Measurements from ENCODE around the gene L1TD1. TPM values are rescaled to one million over a fixed set of nuclear protein-coding genes. Genes with fewer than 3 reads are reported as not detected.
"Not testable (repeated sequence)": the region's sequence is repeated elsewhere in the genome, so short reads cannot be mapped to it uniquely, and the experiment has no call there.

The L1TD1 gene
- total and polyA plus RNA-seq, 2 of the 13 experiments (the other 11 are each of a cell fraction or from before 2014, with no cell fraction given), result not detected

DNA sequence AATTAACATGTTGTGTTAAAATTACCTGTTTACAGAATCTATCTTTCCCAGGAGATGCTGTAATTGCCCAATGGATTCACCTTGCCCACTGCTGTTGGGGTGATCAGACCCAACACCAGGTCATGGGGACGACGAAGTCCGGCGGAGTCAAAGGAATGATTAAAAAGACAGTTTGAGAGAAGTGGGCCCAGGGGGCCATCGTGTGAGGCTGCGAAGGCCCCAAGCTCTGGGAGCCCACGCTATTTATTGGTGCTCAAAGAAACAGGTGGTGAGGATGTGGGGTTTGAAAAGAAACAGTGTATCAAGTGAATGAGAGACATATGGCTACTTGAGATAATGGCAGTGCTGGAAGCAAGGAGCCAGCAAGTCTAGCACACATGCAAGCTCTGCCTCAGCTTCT is 16.3 kb upstream of the L1TD1 start:
- no TSS peak for BruUV-seq (replicated peaks)
- H2AFZ ChIP-seq (ENCODE audit: low read length), result no peak overlapping the region
- FAIRE-seq, result no peak
- in situ Hi-C loops (cut with HindIII; ENCODE audit: extremely low pct_ligation_motif_present, low pct_unique_long_range_greater_than_20kb), result loop anchor here (5.0 kb wide), 1 partner anchor 229 kb away; no protein-coding TSS in a partner anchor
- no peak for ATAC-seq
- H3K36me3 ChIP-seq (replicated peaks in 1 of 2; ENCODE audit: control insufficient read depth in 1 of 2, insufficient read depth in 2 of 2, low read length in 2 of 2), result no peaks in the 10 kb centered on the region
- POLR2A ChIA-PET, result no interaction called here
- no peak overlapping the region for H3K4me3 ChIP-seq (replicated peaks in 1 of 3; ENCODE audit: insufficient read depth in 1 of 3, low read depth in 2 of 3, low read length in 3 of 3)
- CTCF ChIA-PET (ENCODE audit: low intra/inter-chr PET ratio, low total read pairs), result no interaction called here
- intact Hi-C loops (cut with micrococcal nuclease; ENCODE audit: unreplicated experiment), result loop anchor here (5.0 kb wide), 1 partner anchor 64 kb away; no protein-coding TSS in a partner anchor
- H3K4me1 ChIP-seq (ENCODE audit: insufficient read depth, low read length), result no peaks in the 10 kb centered on the region
- no peak overlapping the region for H3K9ac ChIP-seq (ENCODE audit: insufficient read depth, low read depth, low read length)
- no peak for TF ChIP-seq SALL1 (CRISPR knock-in tag; IDR thresholded peaks at IDR 0.05)
- TF ChIP-seq ZNF616 (CRISPR knock-in tag; IDR thresholded peaks at IDR 0.05; ENCODE audit: low read depth), result no peak
- WGBS (ENCODE audit: low lambda C conversion rate), result 74% methylated on average over 7 of the region's 7 CpGs
- no peak overlapping the region for H3K27ac ChIP-seq (ENCODE audit: extremely low read length, insufficient read depth, low read length)
- no peaks in the 10 kb centered on the region for H3K79me2 ChIP-seq (ENCODE audit: insufficient read depth, low read length)
- no peaks in the 10 kb centered on the region for H4K20me1 ChIP-seq (ENCODE audit: insufficient read depth, low read length)
- no peaks in the 10 kb centered on the region for H3K9me3 ChIP-seq (ENCODE audit: low read length)
- peaks cover 0 to 3% of the 10 kb centered on the region in 2 experiments; a peak in 1 of 5 replicates for H3K27me3 ChIP-seq (ENCODE audit: control insufficient read depth in 1 of 2, insufficient read depth in 2 of 2, low read length in 2 of 2)
- no peak overlapping the region for H3K4me2 ChIP-seq (ENCODE audit: low read depth, low read length)
- DNase-seq (ENCODE audit: low spot score), result no peak

DNA sequence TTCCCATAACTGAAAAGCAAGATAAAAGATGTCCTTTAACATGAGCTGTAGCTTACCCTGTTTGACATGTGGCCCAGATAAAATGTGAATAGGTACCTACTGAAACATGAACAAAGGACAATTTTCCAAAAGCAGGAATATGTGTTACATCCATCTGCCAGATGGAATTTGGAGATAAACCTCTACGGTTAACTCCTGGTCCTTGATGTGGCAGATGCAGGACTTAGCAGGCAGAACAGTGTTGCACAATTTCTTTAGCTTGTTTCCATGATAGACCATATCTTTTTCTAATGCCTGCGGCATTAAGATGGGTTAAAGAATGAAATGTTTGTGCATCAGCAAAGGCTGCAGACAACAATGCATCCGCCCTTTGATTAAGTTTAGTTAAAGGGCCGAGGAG is 14.6 kb upstream of the L1TD1 start:
- WGBS (ENCODE audit: low lambda C conversion rate), result 46% methylated on average over 4 of the region's 4 CpGs
- H2AFZ ChIP-seq (ENCODE audit: low read length); H3K4me2 ChIP-seq (ENCODE audit: low read depth, low read length); H3K79me2 ChIP-seq (ENCODE audit: insufficient read depth, low read length); ATAC-seq; FAIRE-seq; H3K9me3 ChIP-seq (ENCODE audit: low read length); DNase-seq (ENCODE audit: low spot score); in situ Hi-C loops (cut with HindIII; ENCODE audit: extremely low pct_ligation_motif_present, low pct_unique_long_range_greater_than_20kb); CTCF ChIA-PET (ENCODE audit: low intra/inter-chr PET ratio, low total read pairs); POLR2A ChIA-PET; H3K27ac ChIP-seq (ENCODE audit: extremely low read length, insufficient read depth, low read length); intact Hi-C loops (cut with micrococcal nuclease; ENCODE audit: unreplicated experiment); H3K36me3 ChIP-seq (replicated peaks in 1 of 2; ENCODE audit: control insufficient read depth in 1 of 2, insufficient read depth in 2 of 2, low read length in 2 of 2); H4K20me1 ChIP-seq (ENCODE audit: insufficient read depth, low read length); BruUV-seq (replicated peaks); H3K4me3 ChIP-seq (replicated peaks in 1 of 3; ENCODE audit: insufficient read depth in 1 of 3, low read depth in 2 of 3, low read length in 3 of 3); H3K9ac ChIP-seq (ENCODE audit: insufficient read depth, low read depth, low read length); H3K27me3 ChIP-seq (ENCODE audit: control insufficient read depth in 1 of 2, insufficient read depth in 2 of 2, low read length in 2 of 2); H3K4me1 ChIP-seq (ENCODE audit: insufficient read depth, low read length): not testable (repeated sequence)

DNA sequence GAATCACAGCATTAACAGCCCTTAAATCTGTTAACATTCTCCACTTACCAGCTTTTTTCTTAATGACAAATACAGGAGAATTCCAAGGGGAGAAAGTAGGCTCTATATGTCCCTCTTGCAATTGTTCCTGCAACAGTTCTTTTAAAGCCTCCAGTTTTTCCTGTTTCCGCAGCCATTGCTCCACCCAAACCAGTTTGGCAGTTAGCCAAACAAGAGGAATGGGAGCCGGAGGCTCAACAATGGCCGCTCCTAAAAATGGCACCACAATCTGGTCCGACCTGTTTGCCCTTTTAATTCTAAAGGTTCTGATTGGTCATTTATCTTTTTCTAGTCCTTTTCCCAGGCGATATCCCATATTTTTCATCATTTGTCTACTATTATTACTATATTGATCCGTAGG is 14.0 kb upstream of the L1TD1 start:
- H3K79me2 ChIP-seq (ENCODE audit: insufficient read depth, low read length), result no peaks in the 10 kb centered on the region
- ChIA-PET CTCF (ENCODE audit: low intra/inter-chr PET ratio, low total read pairs) (no interaction called here), POLR2A (no interaction called here)
- H4K20me1 ChIP-seq (ENCODE audit: insufficient read depth, low read length), result no peaks in the 10 kb centered on the region
- no peak for ATAC-seq
- no peaks in the 10 kb centered on the region for H3K36me3 ChIP-seq (replicated peaks in 1 of 2; ENCODE audit: control insufficient read depth in 1 of 2, insufficient read depth in 2 of 2, low read length in 2 of 2)
- H3K27ac ChIP-seq (ENCODE audit: extremely low read length, insufficient read depth, low read length), result no peak overlapping the region
- intact Hi-C loops (cut with micrococcal nuclease; ENCODE audit: unreplicated experiment), result no loop called here
- no peak for FAIRE-seq
- H3K27me3 ChIP-seq (ENCODE audit: control insufficient read depth in 1 of 2, insufficient read depth in 2 of 2, low read length in 2 of 2), result peaks cover 0 to 3% of the 10 kb centered on the region in 2 experiments; a peak in 1 of 5 replicates
- 53% methylated on average over 6 of the region's 6 CpGs for WGBS (ENCODE audit: low lambda C conversion rate)
- H3K9ac ChIP-seq (ENCODE audit: insufficient read depth, low read depth, low read length), result no peak overlapping the region
- H3K4me2 ChIP-seq (ENCODE audit: low read depth, low read length), result no peak overlapping the region
- BruUV-seq (replicated peaks), result no TSS peak
- no peaks in the 10 kb centered on the region for H3K4me1 ChIP-seq (ENCODE audit: insufficient read depth, low read length)
- no peaks in the 10 kb centered on the region for H3K9me3 ChIP-seq (ENCODE audit: low read length)
- no peak overlapping the region for H2AFZ ChIP-seq (ENCODE audit: low read length)
- no peak for DNase-seq (ENCODE audit: low spot score)
- H3K4me3 ChIP-seq (replicated peaks in 1 of 3; ENCODE audit: insufficient read depth in 1 of 3, low read depth in 2 of 3, low read length in 3 of 3), result no peak overlapping the region
- in situ Hi-C loops (cut with HindIII; ENCODE audit: extremely low pct_ligation_motif_present, low pct_unique_long_range_greater_than_20kb), result no loop called here
- TF ChIP-seq ZNF883 (CRISPR knock-in tag; IDR thresholded peaks at IDR 0.05; ENCODE audit: not compliant biosample characterization) (no peak), CBX1 (IDR thresholded peaks at IDR 0.05; ENCODE audit: low read depth) (no peak), ZNF3 (CRISPR knock-in tag; IDR thresholded peaks at IDR 0.05) (no peak), ZNF33A (CRISPR knock-in tag; IDR thresholded peaks at IDR 0.05; ENCODE audit: borderline replicate concordance) (no peak)
- TF ChIP-seq, protein P1, sequence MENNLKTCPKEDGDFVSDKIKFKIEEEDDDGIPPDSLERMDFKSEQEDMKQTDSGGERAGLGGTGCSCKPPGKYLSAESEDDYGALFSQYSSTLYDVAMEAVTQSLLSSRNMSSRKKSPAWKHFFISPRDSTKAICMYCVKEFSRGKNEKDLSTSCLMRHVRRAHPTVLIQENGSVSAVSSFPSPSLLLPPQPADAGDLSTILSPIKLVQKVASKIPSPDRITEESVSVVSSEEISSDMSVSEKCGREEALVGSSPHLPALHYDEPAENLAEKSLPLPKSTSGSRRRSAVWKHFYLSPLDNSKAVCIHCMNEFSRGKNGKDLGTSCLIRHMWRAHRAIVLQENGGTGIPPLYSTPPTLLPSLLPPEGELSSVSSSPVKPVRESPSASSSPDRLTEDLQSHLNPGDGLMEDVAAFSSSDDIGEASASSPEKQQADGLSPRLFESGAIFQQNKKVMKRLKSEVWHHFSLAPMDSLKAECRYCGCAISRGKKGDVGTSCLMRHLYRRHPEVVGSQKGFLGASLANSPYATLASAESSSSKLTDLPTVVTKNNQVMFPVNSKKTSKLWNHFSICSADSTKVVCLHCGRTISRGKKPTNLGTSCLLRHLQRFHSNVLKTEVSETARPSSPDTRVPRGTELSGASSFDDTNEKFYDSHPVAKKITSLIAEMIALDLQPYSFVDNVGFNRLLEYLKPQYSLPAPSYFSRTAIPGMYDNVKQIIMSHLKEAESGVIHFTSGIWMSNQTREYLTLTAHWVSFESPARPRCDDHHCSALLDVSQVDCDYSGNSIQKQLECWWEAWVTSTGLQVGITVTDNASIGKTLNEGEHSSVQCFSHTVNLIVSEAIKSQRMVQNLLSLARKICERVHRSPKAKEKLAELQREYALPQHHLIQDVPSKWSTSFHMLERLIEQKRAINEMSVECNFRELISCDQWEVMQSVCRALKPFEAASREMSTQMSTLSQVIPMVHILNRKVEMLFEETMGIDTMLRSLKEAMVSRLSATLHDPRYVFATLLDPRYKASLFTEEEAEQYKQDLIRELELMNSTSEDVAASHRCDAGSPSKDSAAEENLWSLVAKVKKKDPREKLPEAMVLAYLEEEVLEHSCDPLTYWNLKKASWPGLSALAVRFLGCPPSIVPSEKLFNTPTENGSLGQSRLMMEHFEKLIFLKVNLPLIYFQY (CRISPR knock-in tag; IDR thresholded peaks at IDR 0.05; ENCODE audit: borderline replicate concordance), result no peak
- TF ChIP-seq, protein P2, sequence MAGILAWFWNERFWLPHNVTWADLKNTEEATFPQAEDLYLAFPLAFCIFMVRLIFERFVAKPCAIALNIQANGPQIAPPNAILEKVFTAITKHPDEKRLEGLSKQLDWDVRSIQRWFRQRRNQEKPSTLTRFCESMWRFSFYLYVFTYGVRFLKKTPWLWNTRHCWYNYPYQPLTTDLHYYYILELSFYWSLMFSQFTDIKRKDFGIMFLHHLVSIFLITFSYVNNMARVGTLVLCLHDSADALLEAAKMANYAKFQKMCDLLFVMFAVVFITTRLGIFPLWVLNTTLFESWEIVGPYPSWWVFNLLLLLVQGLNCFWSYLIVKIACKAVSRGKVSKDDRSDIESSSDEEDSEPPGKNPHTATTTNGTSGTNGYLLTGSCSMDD (CRISPR knock-in tag; IDR thresholded peaks at IDR 0.05), result no peak
